KOPT-K1 (cell line): ENCODE measurements around the gene TCF4.

ENCODE experiments used
- H3K27ac ChIP-seq: fragments of 200-600 bp; sonication (generic); 2 replicates; pipeline ENCODE4 v1.5.1; 2016; ENCODE audit warnings: antibody characterized with exemption, mild to moderate bottlenecking, low read depth, low read length; ENCODE audit not compliant: poor library complexity, severe bottlenecking
- H3K36me3 ChIP-seq: fragments of 200-600 bp; sonication (generic); 2 replicates; pipeline ENCODE4 v1.5.1; 2017; ENCODE audit warnings: antibody characterized with exemption, mild to moderate bottlenecking, low read length, moderate library complexity; ENCODE audit not compliant: insufficient read depth
- H3K9me3 ChIP-seq: fragments of 200-600 bp; sonication (generic); 2 replicates; pipeline ENCODE4 v1.5.1; 2017; ENCODE audit warnings: antibody characterized with exemption, low read length, mild to moderate bottlenecking; ENCODE audit not compliant: insufficient read depth, poor library complexity, severe bottlenecking

The TCF4 gene

DNA sequence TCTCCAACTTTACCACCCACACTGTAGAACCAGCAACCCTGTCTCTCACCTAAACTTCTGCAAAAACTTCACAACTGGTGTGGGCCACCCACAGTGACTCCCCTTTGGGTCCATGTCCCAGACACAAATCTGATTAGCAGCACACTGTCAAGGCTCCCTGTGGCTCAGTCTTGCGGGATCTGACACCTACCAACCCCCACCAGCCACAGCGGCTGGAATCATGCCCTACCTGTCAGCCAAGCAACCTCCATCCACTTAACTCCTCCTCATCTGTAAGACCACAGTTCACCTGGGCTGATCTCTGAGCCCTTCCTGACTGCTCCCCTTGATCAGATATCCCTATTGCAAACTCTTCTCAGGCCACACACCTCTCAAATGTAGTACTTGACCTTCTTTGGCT lies 14.6 kb downstream of the TCF4 start:
- H3K9me3 ChIP-seq: no peaks in the 10 kb centered on the region
- H3K36me3 ChIP-seq: no peaks in the 10 kb centered on the region
- no peak overlapping the region for H3K27ac ChIP-seq

- Histone ChIP-seq H3K27ac (no peak overlapping the region), H3K36me3 (no peaks in the 10 kb centered on the region), H3K9me3 (no peaks in the 10 kb centered on the region)
Observed at GRCh38 chr18:55570966-55571365, 17.0 kb downstream of the TCF4 start.

GRCh38 chr18:55566456-55566935 lies 21.5 kb downstream of the TCF4 start:
- Histone ChIP-seq H3K27ac (no peak overlapping the region), H3K36me3 (no peaks in the 10 kb centered on the region), H3K9me3 (no peaks in the 10 kb centered on the region)

GRCh38 chr18:55559739-55560138 lies 28.3 kb downstream of the TCF4 start:
- Histone ChIP-seq H3K36me3 (no peaks in the 10 kb centered on the region), H3K27ac (no peak overlapping the region), H3K9me3 (no peaks in the 10 kb centered on the region)

DNA sequence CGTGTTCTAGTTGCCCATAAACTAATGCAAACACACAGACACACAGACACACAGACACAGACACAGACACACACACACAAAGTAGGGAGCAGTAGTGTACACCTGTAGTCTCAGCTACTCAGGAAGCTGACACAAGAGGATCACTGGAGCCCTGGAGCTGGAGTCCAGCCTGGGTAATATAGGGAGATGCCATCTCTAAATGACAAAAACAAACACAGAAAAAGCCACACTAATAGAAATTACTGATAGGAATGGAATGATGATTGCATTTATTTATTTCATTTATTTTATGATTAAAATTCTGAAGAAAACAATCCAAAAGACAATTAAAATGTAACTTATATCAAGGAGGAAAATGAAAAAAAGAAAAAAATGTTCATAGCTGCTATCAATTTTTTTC lies 30.8 kb downstream of the TCF4 start:
- Histone ChIP-seq H3K9me3 (no peaks in the 10 kb centered on the region), H3K27ac (no peak overlapping the region), H3K36me3 (no peaks in the 10 kb centered on the region)

GRCh38 chr18:55555395-55556027 lies 32.5 kb downstream of the TCF4 start:
- H3K27ac ChIP-seq: no peak overlapping the region
- H3K36me3 ChIP-seq: no peaks in the 10 kb centered on the region
- H3K9me3 ChIP-seq: no peaks in the 10 kb centered on the region

DNA sequence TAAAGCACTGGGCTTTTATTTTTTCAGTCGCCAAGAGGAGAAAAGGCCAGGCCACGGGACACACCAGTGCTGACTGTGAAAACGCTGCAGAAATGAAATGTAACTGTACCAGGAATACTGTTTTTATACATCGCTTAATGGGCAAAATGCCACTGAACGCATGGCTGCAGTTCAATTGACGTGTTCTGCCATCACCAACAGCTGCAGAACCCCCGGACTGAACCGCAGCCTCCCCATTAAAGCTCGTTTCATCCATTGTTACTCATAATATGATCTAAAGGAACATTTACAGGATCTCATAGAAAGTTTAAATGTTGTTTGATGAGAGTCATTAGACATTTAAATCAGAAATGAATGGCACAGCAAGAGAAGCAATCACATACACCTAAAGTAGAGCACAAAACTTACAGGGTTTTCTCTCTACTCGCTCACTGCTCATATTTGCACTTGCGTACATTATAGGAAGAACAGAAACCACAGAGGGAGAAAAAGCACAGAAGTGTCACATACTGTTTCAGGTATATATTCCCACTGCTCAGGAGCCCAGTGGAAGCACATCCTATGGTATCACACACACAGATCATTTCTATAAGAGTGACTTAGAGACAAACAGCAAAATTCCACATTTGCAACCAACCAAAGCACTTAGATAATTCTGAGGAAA lies 35.3 kb downstream of the TCF4 start:
- H3K36me3 ChIP-seq: no peaks in the 10 kb centered on the region
- no peaks in the 10 kb centered on the region for H3K9me3 ChIP-seq
- H3K27ac ChIP-seq: no peak overlapping the region

- Histone ChIP-seq H3K27ac (no peak overlapping the region), H3K9me3 (no peaks in the 10 kb centered on the region), H3K36me3 (no peaks in the 10 kb centered on the region)
Observed at GRCh38 chr18:55551227-55551626, 36.8 kb downstream of the TCF4 start.

GRCh38 chr18:55550471-55550870 lies 37.5 kb downstream of the TCF4 start:
- Histone ChIP-seq H3K27ac (no peak overlapping the region), H3K36me3 (no peaks in the 10 kb centered on the region)

GRCh38 chr18:55549474-55550104 lies 38.4 kb downstream of the TCF4 start:
- no peaks in the 10 kb centered on the region for H3K9me3 ChIP-seq
- no peaks in the 10 kb centered on the region for H3K36me3 ChIP-seq
- H3K27ac ChIP-seq: no peak overlapping the region

More at GRCh38 chr18:55550471-55550870, 37.5 kb downstream of the TCF4 start:
- H3K9me3 ChIP-seq: no peaks in the 10 kb centered on the region

GRCh38 chr18:55547705-55548056 lies 40.3 kb downstream of the TCF4 start:
- no peaks in the 10 kb centered on the region for H3K9me3 ChIP-seq
- H3K36me3 ChIP-seq: no peaks in the 10 kb centered on the region
- H3K27ac ChIP-seq: no peak overlapping the region

GRCh38 chr18:55546851-55547704 lies 40.9 kb downstream of the TCF4 start:
- H3K27ac ChIP-seq: no peak overlapping the region
- no peaks in the 10 kb centered on the region for H3K9me3 ChIP-seq
- no peaks in the 10 kb centered on the region for H3K36me3 ChIP-seq

GRCh38 chr18:55544014-55544413 lies 44.0 kb downstream of the TCF4 start:
- no peaks in the 10 kb centered on the region for H3K36me3 ChIP-seq
- H3K27ac ChIP-seq: no peak overlapping the region
- no peaks in the 10 kb centered on the region for H3K9me3 ChIP-seq

GRCh38 chr18:55543130-55543704 lies 44.8 kb downstream of the TCF4 start:
- Histone ChIP-seq H3K9me3 (no peaks in the 10 kb centered on the region), H3K27ac (no peak overlapping the region), H3K36me3 (no peaks in the 10 kb centered on the region)

DNA sequence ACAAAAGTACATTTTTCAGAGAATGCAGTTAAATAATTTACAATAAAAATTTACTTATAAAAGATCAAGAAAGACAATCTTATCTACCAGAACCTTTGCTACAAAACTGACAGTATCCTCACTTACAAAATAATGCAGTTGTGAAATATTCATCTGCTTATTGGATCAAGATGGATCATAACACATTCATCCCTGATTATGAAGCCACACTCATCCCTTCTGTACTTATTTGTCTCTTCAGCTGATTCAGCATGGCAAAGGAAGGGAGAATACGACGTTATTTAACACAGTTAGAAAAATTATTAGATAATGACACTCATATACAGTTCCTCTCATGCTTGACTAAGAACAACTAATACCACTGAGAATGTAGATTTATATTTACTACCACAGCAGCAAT lies 46.4 kb downstream of the TCF4 start:
- Histone ChIP-seq H3K9me3 (no peaks in the 10 kb centered on the region), H3K27ac (no peak overlapping the region), H3K36me3 (no peaks in the 10 kb centered on the region)
